ENCODE data around the gene SMIM12.

The SMIM12 gene

GRCh38 chr1:34829250-34829649 is 30.3 kb downstream of the SMIM12 start:
- no peak overlapping the region for H2AFZ ChIP-seq (ENCODE audit: low read depth, low read length)
- no peaks in the 10 kb centered on the region for H3K4me1 ChIP-seq (ENCODE audit: insufficient read depth, low read length)
- no peak overlapping the region for H3K4me3 ChIP-seq (ENCODE audit: low read depth in 1 of 2, low read length in 2 of 2)
- no peaks in the 10 kb centered on the region for H3K79me2 ChIP-seq (ENCODE audit: insufficient read depth, low read length)
- no peaks in the 10 kb centered on the region for H3K27me3 ChIP-seq (ENCODE audit: insufficient read depth, low read length, poor library complexity)
- TF ChIP-seq EZH2 (IDR thresholded peaks at IDR 0.05; ENCODE audit: borderline replicate concordance, low read depth, low read length, severe bottlenecking) = no peak
- TF ChIP-seq CTCF (IDR thresholded peaks at IDR 0.05; ENCODE audit: borderline replicate concordance, extremely low read depth, low read length, poor library complexity, severe bottlenecking) = no peak
- no peak overlapping the region for H3K4me2 ChIP-seq (ENCODE audit: insufficient read depth, low read length)
- no peak overlapping the region for H3K9ac ChIP-seq (ENCODE audit: low read depth, low read length)
- ATAC-seq (ENCODE audit: insufficient read depth, low read depth) = no peak
- DNase-seq = no peak
- no peaks in the 10 kb centered on the region for H3K36me3 ChIP-seq (ENCODE audit: insufficient read depth, low read length)
- 0 out of 2 replicates have a peak, but pooled peaks cover 3% of the 10 kb centered on the region for H4K20me1 ChIP-seq (ENCODE audit: insufficient read depth, low read length)
- no peaks in the 10 kb centered on the region for H3K9me3 ChIP-seq (ENCODE audit: insufficient read depth, low read length, severe bottlenecking)
- H3K27ac ChIP-seq (ENCODE audit: low read length) = no peak overlapping the region

- H2AFZ ChIP-seq (ENCODE audit: low read depth, low read length) = no peak overlapping the region
- no peaks in the 10 kb centered on the region for H3K36me3 ChIP-seq (ENCODE audit: insufficient read depth, low read length)
- no peak overlapping the region for H3K4me3 ChIP-seq (ENCODE audit: low read depth in 1 of 2, low read length in 2 of 2)
- TF ChIP-seq CTCF (IDR thresholded peaks at IDR 0.05; ENCODE audit: borderline replicate concordance, extremely low read depth, low read length, poor library complexity, severe bottlenecking) = no peak
- no peak for TF ChIP-seq EZH2 (IDR thresholded peaks at IDR 0.05; ENCODE audit: borderline replicate concordance, low read depth, low read length, severe bottlenecking)
- no peaks in the 10 kb centered on the region for H3K27me3 ChIP-seq (ENCODE audit: insufficient read depth, low read length, poor library complexity)
- H3K9me3 ChIP-seq (ENCODE audit: insufficient read depth, low read length, severe bottlenecking) = no peaks in the 10 kb centered on the region
- H3K27ac ChIP-seq (ENCODE audit: low read length) = no peak overlapping the region
- H3K4me1 ChIP-seq (ENCODE audit: insufficient read depth, low read length) = no peaks in the 10 kb centered on the region
- no peak overlapping the region for H3K9ac ChIP-seq (ENCODE audit: low read depth, low read length)
- H3K4me2 ChIP-seq (ENCODE audit: insufficient read depth, low read length) = no peak overlapping the region
- no peaks in the 10 kb centered on the region for H3K79me2 ChIP-seq (ENCODE audit: insufficient read depth, low read length)
- ATAC-seq (ENCODE audit: insufficient read depth, low read depth) (no peak), DNase-seq (no peak)
- 0 out of 2 replicates have a peak, but pooled peaks cover 3% of the 10 kb centered on the region for H4K20me1 ChIP-seq (ENCODE audit: insufficient read depth, low read length)
These were observed 30.9 kb downstream of the SMIM12 start for GRCh38 chr1:34828611-34829010.

- H3K9ac ChIP-seq (ENCODE audit: low read depth, low read length) = no peak overlapping the region
- TF ChIP-seq CTCF (IDR thresholded peaks at IDR 0.05; ENCODE audit: borderline replicate concordance, extremely low read depth, low read length, poor library complexity, severe bottlenecking) (no peak), EZH2 (IDR thresholded peaks at IDR 0.05; ENCODE audit: borderline replicate concordance, low read depth, low read length, severe bottlenecking) (no peak)
- H3K27ac ChIP-seq (ENCODE audit: low read length) = no peak overlapping the region
These were observed 32.1 kb downstream of the SMIM12 start for GRCh38 chr1:34827341-34827941.

More at GRCh38 chr1:34827341-34827941, 32.1 kb downstream of the SMIM12 start:
- no peak overlapping the region for H3K4me2 ChIP-seq (ENCODE audit: insufficient read depth, low read length)
- no peaks in the 10 kb centered on the region for H3K27me3 ChIP-seq (ENCODE audit: insufficient read depth, low read length, poor library complexity)
- H4K20me1 ChIP-seq (ENCODE audit: insufficient read depth, low read length) = 0 out of 2 replicates have a peak, but pooled peaks cover 3% of the 10 kb centered on the region
- H2AFZ ChIP-seq (ENCODE audit: low read depth, low read length) = no peak overlapping the region
- no peak for DNase-seq
- no peak overlapping the region for H3K4me3 ChIP-seq (ENCODE audit: low read depth in 1 of 2, low read length in 2 of 2)
- no peaks in the 10 kb centered on the region for H3K4me1 ChIP-seq (ENCODE audit: insufficient read depth, low read length)
- H3K36me3 ChIP-seq (ENCODE audit: insufficient read depth, low read length) = no peaks in the 10 kb centered on the region
- no peak for ATAC-seq (ENCODE audit: insufficient read depth, low read depth)
- no peaks in the 10 kb centered on the region for H3K9me3 ChIP-seq (ENCODE audit: insufficient read depth, low read length, severe bottlenecking)
- H3K79me2 ChIP-seq (ENCODE audit: insufficient read depth, low read length) = no peaks in the 10 kb centered on the region

Measured in DND-41 (cell line).